ENCODE data around the gene SLC25A21.

- TF ChIP-seq CTCF (IDR thresholded peaks at IDR 0.05) (no peak), POLR2A (IDR thresholded peaks at IDR 0.05) (no peak)
Measured at GRCh38 chr14:36947362-36947761, 225.0 kb downstream of the SLC25A21 start.

Data from lower leg skin (tissue), 3 donors.